A549 (cell line): ENCODE data around the gene SPATA16.

Experiments
- BHLHE40 ChIP-seq: IDR thresholded peaks from 2 replicates; pipeline ENCODE4 v1.6.1; 2012; ENCODE audit warnings: low read depth, low read length, inconsistent platforms
- CTCF ChIP-seq: fragments of >200 bp; sonication (Bioruptor Twin); formaldehyde crosslinking; IDR thresholded peaks from 3 replicates; pipeline ENCODE4 v1.5.1; 2016
- EP300 ChIP-seq, 2 experiments: fragments of >200 bp; sonication (Bioruptor Twin); formaldehyde crosslinking; IDR thresholded peaks; 2 replicates in 1 of 2; 3 replicates in 1 of 2; pipeline ENCODE4 v1.6.1; 2016 to 2017
- HDAC2 ChIP-seq: fragments of 200-600 bp; sonication (generic); IDR thresholded peaks from 2 replicates; pipeline ENCODE4 v1.6.1; 2016
- PBX3 ChIP-seq: IDR thresholded peaks from 2 replicates; pipeline ENCODE4 v1.6.1; 2012
- POLR2A ChIP-seq: IDR thresholded peaks from 2 replicates; pipeline ENCODE4 v1.6.1; 2012; ENCODE audit warnings: mild to moderate bottlenecking, low read length
- REST ChIP-seq: fragments of 200-600 bp; sonication (generic); IDR thresholded peaks from 2 replicates; pipeline ENCODE4 v1.6.1; 2016; ENCODE audit warnings: antibody characterized with exemption, mild to moderate bottlenecking, moderate library complexity
- SMC3 ChIP-seq: fragments of >200 bp; sonication (Bioruptor Twin); formaldehyde crosslinking; IDR thresholded peaks from 3 replicates; pipeline ENCODE4 v1.6.1; 2018; ENCODE audit warnings: inconsistent platforms

GRCh38 chr3:172924546-172924945, 216.5 kb downstream of the SPATA16 start:
- no peak for TF ChIP-seq CTCF
- no peak for TF ChIP-seq EP300 (IDR thresholded peaks at IDR 0.05)
- TF ChIP-seq SMC3 = no peak
- TF ChIP-seq PBX3 = no peak
- no peak for TF ChIP-seq HDAC2
- TF ChIP-seq REST = no peak
- no peak for TF ChIP-seq BHLHE40
- TF ChIP-seq POLR2A = no peak
